Measurements from ENCODE around the gene MEGF8. TPM values are rescaled to one million over a fixed set of nuclear protein-coding genes. Genes with fewer than 3 reads are reported as not detected.

MEGF8 gene
- total RNA-seq, 2 experiments from 2014 or later, result 5.2 to 5.3 TPM

- CTCF ChIA-PET, result interaction anchor here (0.5 to 2.3 kb wide), 4 partner anchors 9 to 110 kb away, joined by 3 to 8 read pairs (median 4); no protein-coding TSS in a partner anchor
- Mint-ChIP-seq H3K4me3 (peak overlapping the region; percentile 71), H3K36me3 (ENCODE audit: low read depth) (peaks cover 12% of the 10 kb centered on the region), H3K27ac (no peak overlapping the region), H3K27me3 (no peaks in the 10 kb centered on the region), H3K4me1 (peaks cover 19% of the 10 kb centered on the region), H3K9me3 (ENCODE audit: low read depth) (no peaks in the 10 kb centered on the region)
- no peak for ATAC-seq
- no peak for DNase-seq
- intact Hi-C loops (cut with DNase I, micrococcal nuclease), result no loop called here
- POLR2A ChIA-PET, result interaction anchor here (0.6 kb wide), 1 partner anchor 44 kb away, joined by 7 read pairs; no protein-coding TSS in a partner anchor
Observed at GRCh38 chr19:42402376-42403116, 77.1 kb downstream of the MEGF8 start.

GRCh38 chr19:42403586-42403985 lies 78.2 kb downstream of the MEGF8 start:
- DNase-seq (no peak), ATAC-seq (no peak)
- H3K27me3 Mint-ChIP-seq, result no peaks in the 10 kb centered on the region
- no peak overlapping the region for H3K4me3 Mint-ChIP-seq
- peaks cover 14% of the 10 kb centered on the region for H3K4me1 Mint-ChIP-seq
- peaks cover 17% of the 10 kb centered on the region for H3K36me3 Mint-ChIP-seq (ENCODE audit: low read depth)
- ChIA-PET POLR2A (no interaction called here), CTCF (interaction anchor here (0.8 kb wide), 1 partner anchor 8 kb away, joined by 3 read pairs; no protein-coding TSS in a partner anchor)
- H3K27ac Mint-ChIP-seq, result no peak overlapping the region
- no peaks in the 10 kb centered on the region for H3K9me3 Mint-ChIP-seq (ENCODE audit: low read depth)
- intact Hi-C loops (cut with DNase I, micrococcal nuclease), result no loop called here

GRCh38 chr19:42406111-42406510 lies 80.7 kb downstream of the MEGF8 start:
- Mint-ChIP-seq H3K4me3 (no peak overlapping the region), H3K27ac (no peak overlapping the region), H3K36me3 (ENCODE audit: low read depth) (peaks cover 15% of the 10 kb centered on the region), H3K27me3 (no peaks in the 10 kb centered on the region), H3K4me1 (peaks cover 10% of the 10 kb centered on the region), H3K9me3 (ENCODE audit: low read depth) (no peaks in the 10 kb centered on the region)
- DNase-seq, result no peak
- CTCF ChIA-PET, result interaction anchor here (1.4 kb wide), 1 partner anchor 15 kb away, joined by 8 read pairs; no protein-coding TSS in a partner anchor
- intact Hi-C loops (cut with DNase I, micrococcal nuclease), result no loop called here
- POLR2A ChIA-PET, result interaction anchor here (0.6 kb wide), 1 partner anchor 283 kb away, joined by 3 read pairs; no protein-coding TSS in a partner anchor
- no peak for ATAC-seq

GRCh38 chr19:42407085-42407815 lies 81.8 kb downstream of the MEGF8 start:
- no peaks in the 10 kb centered on the region for H3K27me3 Mint-ChIP-seq
- intact Hi-C loops (cut with DNase I, micrococcal nuclease), result no loop called here
- POLR2A ChIA-PET, result no interaction called here

GRCh38 chr19:42407816-42408175 lies 82.4 kb downstream of the MEGF8 start:
- no peak overlapping the region for H3K4me3 Mint-ChIP-seq
- H3K4me1 Mint-ChIP-seq, result no peaks in the 10 kb centered on the region
- POLR2A ChIA-PET, result no interaction called here
- H3K9me3 Mint-ChIP-seq (ENCODE audit: low read depth), result no peaks in the 10 kb centered on the region
- H3K36me3 Mint-ChIP-seq (ENCODE audit: low read depth), result peaks cover 15% of the 10 kb centered on the region
- no peak for ATAC-seq
- CTCF ChIA-PET, result no interaction called here
- H3K27ac Mint-ChIP-seq, result no peak overlapping the region
- DNase-seq, result no peak
- no peaks in the 10 kb centered on the region for H3K27me3 Mint-ChIP-seq
- intact Hi-C loops (cut with DNase I, micrococcal nuclease), result no loop called here

More at GRCh38 chr19:42407085-42407815, 81.8 kb downstream of the MEGF8 start:
- CTCF ChIA-PET, result interaction anchor here (0.9 to 1.4 kb wide), 2 partner anchors 14 to 31 kb away, joined by 4 to 8 read pairs; no protein-coding TSS in a partner anchor
- Mint-ChIP-seq H3K9me3 (ENCODE audit: low read depth) (no peaks in the 10 kb centered on the region), H3K27ac (no peak overlapping the region), H3K36me3 (ENCODE audit: low read depth) (peaks cover 15% of the 10 kb centered on the region), H3K4me1 (peaks cover 3% of the 10 kb centered on the region), H3K4me3 (no peak overlapping the region)
- ATAC-seq, result no peak
- no peak for DNase-seq

- Mint-ChIP-seq H3K27ac (no peak overlapping the region), H3K36me3 (ENCODE audit: low read depth) (peaks cover 12% of the 10 kb centered on the region), H3K4me1 (no peaks in the 10 kb centered on the region), H3K4me3 (no peak overlapping the region), H3K9me3 (ENCODE audit: low read depth) (no peaks in the 10 kb centered on the region), H3K27me3 (no peaks in the 10 kb centered on the region)
- ATAC-seq, result no peak
- CTCF ChIA-PET, result interaction anchor here (0.6 to 1.1 kb wide), 3 partner anchors 10 to 31 kb away, joined by 3 read pairs; no protein-coding TSS in a partner anchor
- intact Hi-C loops (cut with DNase I, micrococcal nuclease), result no loop called here
- POLR2A ChIA-PET, result no interaction called here
- DNase-seq, result no peak
Observed at GRCh38 chr19:42409477-42409876, 84.0 kb downstream of the MEGF8 start.

GRCh38 chr19:42410371-42410770 lies 84.9 kb downstream of the MEGF8 start:
- H3K27ac Mint-ChIP-seq, result no peak overlapping the region
- ChIA-PET POLR2A (no interaction called here), CTCF (interaction anchor here (1.1 kb wide), 1 partner anchor 10 kb away, joined by 3 read pairs; no protein-coding TSS in a partner anchor)
- H3K4me3 Mint-ChIP-seq, result no peak overlapping the region
- H3K4me1 Mint-ChIP-seq, result no peaks in the 10 kb centered on the region
- no peak for ATAC-seq
- intact Hi-C loops (cut with DNase I, micrococcal nuclease), result no loop called here
- H3K36me3 Mint-ChIP-seq (ENCODE audit: low read depth), result peaks cover 10% of the 10 kb centered on the region
- no peaks in the 10 kb centered on the region for H3K27me3 Mint-ChIP-seq
- H3K9me3 Mint-ChIP-seq (ENCODE audit: low read depth), result no peaks in the 10 kb centered on the region
- DNase-seq, result no peak

GRCh38 chr19:42411581-42412178 lies 86.2 kb downstream of the MEGF8 start:
- DNase-seq (no peak), ATAC-seq (no peak)
- ChIA-PET POLR2A (no interaction called here), CTCF (interaction anchor here (0.7 to 1.4 kb wide), 4 partner anchors 8 to 31 kb away, joined by 3 to 4 read pairs (median 3); no protein-coding TSS in a partner anchor)
- Mint-ChIP-seq H3K27ac (no peak overlapping the region), H3K4me1 (no peaks in the 10 kb centered on the region), H3K4me3 (no peak overlapping the region), H3K9me3 (ENCODE audit: low read depth) (no peaks in the 10 kb centered on the region), H3K27me3 (no peaks in the 10 kb centered on the region), H3K36me3 (ENCODE audit: low read depth) (peaks cover 10% of the 10 kb centered on the region)
- intact Hi-C loops (cut with DNase I, micrococcal nuclease), result no loop called here

GRCh38 chr19:42412227-42412626 lies 86.8 kb downstream of the MEGF8 start:
- POLR2A ChIA-PET, result no interaction called here
- Mint-ChIP-seq H3K4me3 (no peak overlapping the region), H3K9me3 (ENCODE audit: low read depth) (no peaks in the 10 kb centered on the region), H3K36me3 (ENCODE audit: low read depth) (peaks cover 9% of the 10 kb centered on the region), H3K27me3 (no peaks in the 10 kb centered on the region), H3K27ac (no peak overlapping the region), H3K4me1 (no peaks in the 10 kb centered on the region)
- CTCF ChIA-PET, result interaction anchor here (0.6 to 1.4 kb wide), 5 partner anchors 8 to 32 kb away, joined by 3 to 4 read pairs (median 3); no protein-coding TSS in a partner anchor
- intact Hi-C loops (cut with DNase I, micrococcal nuclease), result no loop called here
- no peak for ATAC-seq
- no peak for DNase-seq

GRCh38 chr19:42412661-42413076 lies 87.2 kb downstream of the MEGF8 start:
- intact Hi-C loops (cut with DNase I, micrococcal nuclease), result no loop called here
- POLR2A ChIA-PET, result no interaction called here
- no peak for DNase-seq
- Mint-ChIP-seq H3K27me3 (no peaks in the 10 kb centered on the region), H3K4me3 (no peak overlapping the region), H3K36me3 (ENCODE audit: low read depth) (peaks cover 9% of the 10 kb centered on the region), H3K4me1 (no peaks in the 10 kb centered on the region), H3K9me3 (ENCODE audit: low read depth) (no peaks in the 10 kb centered on the region), H3K27ac (no peak overlapping the region)
- CTCF ChIA-PET, result interaction anchor here (0.5 to 1.4 kb wide), 5 partner anchors 9 to 866 kb away, joined by 3 to 4 read pairs (median 3); no protein-coding TSS in a partner anchor
- no peak for ATAC-seq

- Mint-ChIP-seq H3K27me3 (no peaks in the 10 kb centered on the region), H3K36me3 (ENCODE audit: low read depth) (peaks cover 3% of the 10 kb centered on the region), H3K27ac (no peak overlapping the region), H3K4me3 (no peak overlapping the region), H3K4me1 (peaks cover 38% of the 10 kb centered on the region), H3K9me3 (ENCODE audit: low read depth) (no peaks in the 10 kb centered on the region)
- intact Hi-C loops (cut with DNase I, micrococcal nuclease), result no loop called here
- DNase-seq, result peak; percentile 1
- ChIA-PET POLR2A (no interaction called here), CTCF (interaction anchor here (0.6 to 2.6 kb wide), 4 partner anchors 15 to 77 kb away, joined by 3 to 23 read pairs (median 6); no protein-coding TSS in a partner anchor)
- ATAC-seq, result no peak
Observed at GRCh38 chr19:42419309-42419708, 93.9 kb downstream of the MEGF8 start.

Data from activated CD4-positive, alpha-beta T cell treated with anti-CD3 and anti-CD28 coated beads for 36 hours (primary cell).